ENCODE measurements around the gene LRRN4CL.
"Not testable (repeated sequence)": the region's sequence is repeated elsewhere in the genome, so short reads cannot be mapped to it uniquely, and the experiment has no call there.

Gene LRRN4CL

DNA sequence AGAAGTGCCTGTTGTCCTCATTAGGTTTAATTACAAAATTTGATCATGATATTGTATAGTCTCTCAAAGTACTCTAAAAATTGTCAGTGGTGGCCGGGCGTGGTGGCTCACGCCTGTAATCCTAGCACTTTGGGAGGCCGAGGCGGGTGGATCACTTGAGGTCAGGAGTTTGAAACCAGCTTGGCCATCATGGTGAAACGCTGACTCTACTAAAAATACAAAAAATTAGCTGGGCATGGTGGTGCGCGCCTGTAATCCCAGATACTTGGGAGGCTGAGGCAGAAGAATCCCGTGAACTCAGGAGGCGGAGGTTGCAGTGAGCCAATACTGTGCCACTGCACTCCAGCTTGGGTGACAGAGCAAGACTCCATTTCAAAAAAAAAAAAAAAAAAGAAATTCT, 13.9 kb downstream of the LRRN4CL start:
- not testable (repeated sequence) for DNase-seq

GRCh38 chr11:62673196-62673525, 16.2 kb downstream of the LRRN4CL start:
- DNase-seq, result no peak

- DNase-seq, result no peak
Observed at GRCh38 chr11:62671608-62672389, 17.5 kb downstream of the LRRN4CL start, which contains the start of the genes LBHD1 and UQCC3. Gene LBHD1 (minus strand): TSS chr11:62672267. CDS start chr11:62670031, 2,236 bp downstream. Gene UQCC3 (plus strand): TSS chr11:62671673. CDS start chr11:62671746, 73 bp downstream.

DNA sequence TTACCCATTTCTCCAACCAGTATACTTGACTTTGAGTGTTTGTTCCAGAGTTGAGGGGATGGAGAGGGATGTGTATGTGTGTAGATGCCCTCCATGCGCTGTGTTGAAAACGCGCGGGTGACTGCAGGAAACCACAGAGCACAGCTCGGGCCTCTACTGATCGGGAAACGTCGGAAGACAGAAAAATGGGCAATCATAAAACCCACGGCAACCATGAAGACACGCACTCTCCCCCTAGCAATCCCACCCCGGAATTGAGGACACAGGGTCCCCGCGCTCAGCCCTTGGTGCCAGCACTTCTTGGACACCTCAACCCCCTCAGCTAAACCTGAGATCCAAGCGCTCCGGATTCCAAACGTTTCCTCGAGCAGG, 18.1 kb downstream of the LRRN4CL start:
- DNase-seq, result no peak

- no peak for DNase-seq
Observed at GRCh38 chr11:62669420-62670161, 19.7 kb downstream of the LRRN4CL start.

DNA sequence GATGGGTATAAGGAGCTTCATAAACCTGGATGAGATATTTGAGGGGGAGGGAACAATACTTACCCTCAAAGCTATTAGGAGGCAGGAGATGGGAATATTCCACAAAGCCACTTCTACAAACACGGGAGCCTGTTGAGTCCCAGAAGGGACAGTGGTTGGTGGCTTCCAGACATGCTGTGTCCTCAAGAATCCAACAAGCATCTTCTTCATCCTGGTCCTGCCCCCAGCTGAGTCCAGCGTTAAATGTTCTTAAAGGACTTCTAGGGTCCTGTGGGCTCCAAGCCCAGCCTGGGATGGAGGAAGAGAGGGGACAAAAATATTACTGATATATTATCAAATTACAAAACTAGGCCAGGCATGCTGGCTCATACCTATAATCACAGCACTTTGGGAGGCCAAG, 21.9 kb downstream of the LRRN4CL start:
- no peak for DNase-seq

GRCh38 chr11:62666259-62666926, 22.9 kb downstream of the LRRN4CL start:
- no peak for DNase-seq

- no peak for DNase-seq
Observed at GRCh38 chr11:62665599-62666258, 23.6 kb downstream of the LRRN4CL start.

GRCh38 chr11:62665075-62665598, 24.2 kb downstream of the LRRN4CL start, which contains the start of the genes C11orf98 and CSKMT:
Gene C11orf98 (minus strand): TSS chr11:62665210. CDS start chr11:62665169, 41 bp downstream.
Gene CSKMT (plus strand): TSS chr11:62665312. CDS start chr11:62665880, 568 bp downstream.
- DNase-seq, result no peak

- no peak for DNase-seq
Observed at GRCh38 chr11:62664405-62665074, 24.8 kb downstream of the LRRN4CL start.

DNA sequence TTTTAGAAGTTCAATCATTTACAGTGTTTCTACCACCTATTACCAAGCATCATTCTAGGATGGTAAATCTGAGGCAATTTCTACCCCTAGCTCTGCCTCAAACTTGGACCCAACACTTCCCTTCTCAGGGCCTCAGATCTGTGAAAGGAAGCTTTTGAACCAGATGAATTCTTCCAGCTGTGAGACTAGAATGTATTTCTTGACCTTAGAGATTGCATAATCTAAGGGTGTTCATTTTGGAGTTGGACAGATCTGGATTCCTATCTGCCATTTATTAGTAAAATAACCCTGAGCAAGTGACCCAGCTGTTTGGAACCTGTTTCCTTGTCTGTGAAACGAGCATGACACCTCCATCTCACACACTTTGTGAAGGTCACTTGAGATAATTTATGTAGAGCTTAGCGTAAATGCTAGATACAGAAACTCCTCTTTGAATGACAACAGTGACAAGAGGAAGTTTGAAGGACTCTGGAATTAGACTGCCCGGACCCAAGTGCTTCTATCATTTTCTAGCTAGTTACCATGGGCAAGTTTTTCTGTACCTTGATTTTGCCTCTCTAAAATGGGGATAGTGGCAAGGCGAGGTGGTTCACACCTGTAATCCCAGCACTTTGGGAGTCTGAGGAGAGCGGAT, 32.4 kb downstream of the LRRN4CL start:
- no peak for DNase-seq

- no peak for DNase-seq
Observed at GRCh38 chr11:62654297-62654696, 35.0 kb downstream of the LRRN4CL start.

DNA sequence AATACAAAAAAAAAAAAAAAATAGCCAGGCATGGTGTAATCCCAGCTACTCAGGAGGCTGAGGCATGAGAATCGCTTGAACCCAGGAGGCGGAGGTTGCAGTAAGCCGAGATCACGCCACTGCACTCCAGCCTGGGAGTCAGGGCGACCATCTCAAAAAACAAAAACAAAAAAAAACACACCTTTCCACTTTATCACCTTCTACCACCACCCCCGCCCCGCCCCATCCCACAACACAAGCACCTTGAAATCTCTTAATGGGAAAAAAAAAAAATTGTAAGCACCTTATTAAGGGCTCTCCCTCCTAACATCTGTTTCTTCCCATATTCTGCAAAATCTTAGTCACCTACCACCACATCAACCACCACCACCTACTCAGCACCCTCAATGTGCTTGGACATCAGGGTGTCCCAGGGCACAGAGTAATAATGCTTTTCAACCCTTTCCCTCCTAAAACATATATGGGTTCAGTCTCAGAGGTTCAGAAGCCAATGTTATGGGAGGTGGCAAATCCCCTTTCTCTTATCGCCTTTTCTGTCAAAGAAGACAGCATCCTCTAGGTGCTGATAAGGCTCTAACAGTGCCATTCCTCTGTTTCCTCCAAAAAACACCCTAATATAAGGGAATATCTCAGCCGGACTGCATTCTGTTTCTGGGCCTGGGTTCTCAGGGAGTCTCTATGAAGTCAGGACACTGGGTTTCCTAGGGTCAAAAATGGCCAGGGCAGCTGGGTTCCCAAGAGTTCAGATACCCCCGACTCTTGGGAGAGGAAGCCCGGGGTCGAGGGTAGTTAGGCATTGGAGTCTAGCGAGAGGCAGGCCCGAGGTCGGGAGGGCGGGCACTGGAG, 36.9 kb downstream of the LRRN4CL start:
- no peak for DNase-seq

GRCh38 chr11:62650283-62650682, 39.0 kb downstream of the LRRN4CL start:
- DNase-seq, result not testable (repeated sequence)

GRCh38 chr11:62649486-62649885, 39.8 kb downstream of the LRRN4CL start:
- DNase-seq, result no peak

GRCh38 chr11:62648967-62649364, 40.4 kb downstream of the LRRN4CL start:
- DNase-seq, result no peak

DNA sequence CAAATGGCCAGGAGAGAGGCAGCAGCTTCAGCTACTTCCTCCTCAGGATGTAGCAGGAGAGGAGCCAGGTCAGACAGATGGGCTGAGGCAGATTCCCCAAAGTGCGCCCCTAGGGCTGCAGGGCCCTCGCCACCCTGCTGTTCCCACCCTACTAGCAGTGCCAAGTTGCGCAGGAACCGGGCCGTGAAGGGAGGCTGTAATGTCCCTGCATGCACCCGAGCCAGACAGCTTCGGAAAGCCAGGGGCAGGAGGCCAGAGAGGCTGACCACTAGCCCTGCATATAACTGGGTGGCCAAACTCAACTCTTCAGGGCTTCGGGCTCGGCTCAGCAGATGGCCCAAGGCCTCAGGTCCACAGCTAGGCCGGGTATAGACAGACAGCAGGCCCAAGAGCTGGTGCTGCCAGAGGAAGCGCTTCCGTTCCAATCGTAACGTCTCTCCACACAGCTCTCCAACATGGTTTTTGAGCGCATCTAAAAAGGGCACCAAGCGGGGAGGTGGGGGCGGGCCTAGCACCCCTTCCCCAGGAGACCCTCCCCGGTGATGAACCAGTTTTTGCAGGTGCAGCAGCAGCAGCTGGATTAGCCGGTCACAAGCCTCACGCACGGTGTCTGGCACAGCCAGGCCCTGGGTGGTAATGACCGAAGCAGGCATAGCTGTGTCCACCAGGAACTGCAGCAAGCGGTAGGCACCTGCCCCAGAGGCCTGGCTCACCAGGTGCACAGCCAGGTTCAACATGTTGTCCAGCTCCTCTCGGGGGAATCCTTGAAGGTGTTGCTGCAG, 41.0 kb downstream of the LRRN4CL start:
- no peak for DNase-seq

GRCh38 chr11:62647609-62648005, 41.7 kb downstream of the LRRN4CL start:
- no peak for DNase-seq

DNA sequence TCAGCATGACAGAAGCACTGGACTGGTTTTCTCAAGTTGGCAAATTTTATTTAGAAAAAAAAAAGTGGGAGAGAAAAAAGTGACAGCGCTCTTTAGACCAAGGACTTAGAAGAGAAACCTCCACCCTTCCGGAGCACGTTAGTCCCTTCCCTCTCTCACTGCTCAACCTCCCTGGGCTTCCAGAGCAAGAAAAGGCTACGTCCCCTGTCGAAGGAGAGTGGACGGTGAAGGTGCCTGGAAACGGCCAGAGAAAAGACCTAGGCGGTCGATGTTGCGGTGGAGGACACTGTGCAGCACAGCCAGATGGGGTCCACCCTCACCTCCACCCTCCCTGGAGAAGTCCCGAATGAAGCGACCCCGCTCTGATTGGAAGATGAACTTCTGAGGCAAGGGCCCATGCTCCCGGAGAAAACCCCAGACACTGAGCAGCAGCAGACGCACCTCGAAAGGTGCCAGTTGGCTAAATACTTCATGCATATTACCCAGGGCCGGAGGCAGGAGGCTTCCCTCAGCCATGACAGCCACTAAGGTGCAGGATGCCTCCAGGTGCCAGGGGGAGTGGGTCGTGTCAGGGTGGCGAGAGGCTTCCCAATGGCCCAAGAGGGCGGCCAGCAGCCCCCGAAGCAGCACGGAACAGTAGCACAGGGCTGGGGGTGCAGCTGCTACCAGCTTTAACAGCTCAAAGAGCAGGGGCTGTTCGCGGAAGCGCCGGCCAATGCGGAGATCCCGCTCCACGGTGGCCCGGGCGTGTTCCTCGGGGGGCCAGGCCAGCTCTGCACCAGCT, 42.3 kb downstream of the LRRN4CL start:
- no peak for DNase-seq

Measured in cortex of kidney (tissue), 1 donor.